SK-N-SH (cell line): ENCODE results near the gene DEFB108B.
"Not testable (repeated sequence)": the region's sequence is repeated elsewhere in the genome, so short reads cannot be mapped to it uniquely, and the experiment has no call there.

Experiments
- CTCF ChIP-seq: fragments of 200-600 bp; sonication (generic); IDR thresholded peaks from 2 replicates; pipeline ENCODE4 v1.6.1; 2017; ENCODE audit warnings: antibody characterized with exemption, mild to moderate bottlenecking, moderate library complexity
- EP300 ChIP-seq, 2 experiments: IDR thresholded peaks; 2 replicates each; pipeline versions ENCODE4 v1.4.0 to v1.6.1; 2012; ENCODE audit warnings: borderline replicate concordance in 1 of 2, low read depth in 1 of 2, low read length in 1 of 2
- EZH2phosphoT487 ChIP-seq: fragments of 200-600 bp; sonication (generic); IDR thresholded peaks from 2 replicates; pipeline ENCODE4 v1.6.1; 2017; ENCODE audit warnings: low read depth, mixed run types, mild to moderate bottlenecking, antibody characterized with exemption, moderate library complexity, borderline replicate concordance
- FOSL2 ChIP-seq: IDR thresholded peaks from 2 replicates; pipeline ENCODE4 v1.4.0; 2012; ENCODE audit warnings: low read depth, mild to moderate bottlenecking, moderate library complexity, borderline replicate concordance
- JUND ChIP-seq: IDR thresholded peaks from 2 replicates; pipeline ENCODE4 v1.4.0; 2012
- PBX3 ChIP-seq: IDR thresholded peaks from 2 replicates; pipeline ENCODE4; 2012
- POLR2AphosphoS5 ChIP-seq: IDR thresholded peaks from 2 replicates; pipeline ENCODE4 v1.6.1; 2012; ENCODE audit warnings: low read depth, low read length
- RAD21 ChIP-seq: IDR thresholded peaks from 2 replicates; pipeline ENCODE4 v1.6.1; 2012; ENCODE audit warnings: mild to moderate bottlenecking, low read length
- SIN3A ChIP-seq: IDR thresholded peaks from 2 replicates; pipeline ENCODE4 v1.6.1; 2012; ENCODE audit warnings: low read depth, mild to moderate bottlenecking, low read length, moderate library complexity, borderline replicate concordance
- SMC3 ChIP-seq: IDR thresholded peaks from 2 replicates; pipeline ENCODE4 v1.6.1; 2012; ENCODE audit warnings: low read depth, low read length, improper control_type of control experiment
- TEAD4 ChIP-seq: IDR thresholded peaks from 2 replicates; pipeline ENCODE4 v1.4.0; 2012; ENCODE audit warnings: mild to moderate bottlenecking, borderline replicate concordance; ENCODE audit not compliant: insufficient read depth
- USF2 ChIP-seq: fragments of 150-350 bp; IDR thresholded peaks from 2 replicates; pipeline ENCODE4 v1.6.1; 2017; ENCODE audit warnings: antibody characterized with exemption, low read length, low read depth, borderline replicate concordance

- not testable (repeated sequence) for TF ChIP-seq CTCF; SMC3; POLR2AphosphoS5; JUND; EP300 (IDR thresholded peaks at IDR 0.05; ENCODE audit: borderline replicate concordance in 1 of 2, low read depth in 1 of 2, low read length in 1 of 2); EZH2phosphoT487; USF2; TEAD4; PBX3; RAD21; SIN3A; FOSL2
Measured at GRCh38 chr11:71885806-71886205, 52.8 kb downstream of the DEFB108B start.
